GM21717 (cell line): ENCODE results near the gene TM9SF2.
A peak's percentile ranks its signal among the peaks of the same experiment; 100 is the strongest.
"Not testable (repeated sequence)": the region's sequence is repeated elsewhere in the genome, so short reads cannot be mapped to it uniquely, and the experiment has no call there.

Source experiments
- ATAC-seq: cut with Tn5 transposase; IDR thresholded peaks from one replicate; pipeline ENCODE4 v1.9.1; 2021; ENCODE audit warnings: mild to moderate bottlenecking, moderate library complexity; ENCODE audit not compliant: unreplicated experiment

The TM9SF2 gene

GRCh38 chr13:99491750-99492149, 9.5 kb upstream of the TM9SF2 start:
- not testable (repeated sequence) for ATAC-seq

- no peak for ATAC-seq
These were observed 5.6 kb upstream of the TM9SF2 start for GRCh38 chr13:99495466-99496183.

- ATAC-seq = peak; percentile 56
These were observed 4.8 kb upstream of the TM9SF2 start for GRCh38 chr13:99496184-99497142.

GRCh38 chr13:99498171-99499161, 2.8 kb upstream of the TM9SF2 start:
- peak; percentile 39 for ATAC-seq

- peak; percentile 8 for ATAC-seq
These were observed 461 bp upstream of the TM9SF2 start for GRCh38 chr13:99500839-99501183.

- no peak for ATAC-seq
These were observed 603 bp downstream of the TM9SF2 start for GRCh38 chr13:99501848-99502301.

GRCh38 chr13:99505814-99506269, 4.6 kb downstream of the TM9SF2 start:
- no peak for ATAC-seq

- ATAC-seq = peak; percentile 82
These were observed 5.4 kb downstream of the TM9SF2 start for GRCh38 chr13:99506634-99507033.

- ATAC-seq = no peak
These were observed 5.8 kb downstream of the TM9SF2 start for GRCh38 chr13:99507054-99507453.

- ATAC-seq = no peak
These were observed 6.3 kb downstream of the TM9SF2 start for GRCh38 chr13:99507551-99507950.

- no peak for ATAC-seq
These were observed 6.7 kb downstream of the TM9SF2 start for GRCh38 chr13:99507986-99508385.

GRCh38 chr13:99509479-99509878, 8.2 kb downstream of the TM9SF2 start:
- no peak for ATAC-seq

- no peak for ATAC-seq
These were observed 13.5 kb downstream of the TM9SF2 start for GRCh38 chr13:99514801-99515200.

GRCh38 chr13:99516153-99516929, 15.1 kb downstream of the TM9SF2 start:
- ATAC-seq = no peak

GRCh38 chr13:99517577-99517976, 16.3 kb downstream of the TM9SF2 start:
- ATAC-seq = no peak

GRCh38 chr13:99517984-99518383, 16.7 kb downstream of the TM9SF2 start:
- no peak for ATAC-seq

- no peak for ATAC-seq
These were observed 21.0 kb downstream of the TM9SF2 start for GRCh38 chr13:99522298-99522697.

GRCh38 chr13:99523838-99524237, 22.6 kb downstream of the TM9SF2 start:
- no peak for ATAC-seq

- ATAC-seq = no peak
These were observed 24.7 kb downstream of the TM9SF2 start for GRCh38 chr13:99525967-99526366.

GRCh38 chr13:99526549-99526948, 25.3 kb downstream of the TM9SF2 start:
- ATAC-seq = no peak
